ENCODE results near the gene ACER3. TPM values are rescaled to one million over a fixed set of nuclear protein-coding genes. Genes with fewer than 3 reads are reported as not detected.

The ACER3 gene
- total and polyA plus RNA-seq, 2 experiments from 2014 or later, result 6.2 to 26.5 TPM

- TF ChIP-seq REST (IDR thresholded peaks at IDR 0.05; ENCODE audit: unreplicated experiment) (no peak), ZNF114 (CRISPR knock-in tag; IDR thresholded peaks at IDR 0.05) (no peak), ZNF331 (CRISPR knock-in tag; IDR thresholded peaks at IDR 0.05; ENCODE audit: low read depth) (no peak), STAT1 (IDR thresholded peaks at IDR 0.05; ENCODE audit: unreplicated experiment) (no peak)
These were observed 18.7 kb upstream of the ACER3 start (continued) for GRCh38 chr11:76841923-76842452.

DNA sequence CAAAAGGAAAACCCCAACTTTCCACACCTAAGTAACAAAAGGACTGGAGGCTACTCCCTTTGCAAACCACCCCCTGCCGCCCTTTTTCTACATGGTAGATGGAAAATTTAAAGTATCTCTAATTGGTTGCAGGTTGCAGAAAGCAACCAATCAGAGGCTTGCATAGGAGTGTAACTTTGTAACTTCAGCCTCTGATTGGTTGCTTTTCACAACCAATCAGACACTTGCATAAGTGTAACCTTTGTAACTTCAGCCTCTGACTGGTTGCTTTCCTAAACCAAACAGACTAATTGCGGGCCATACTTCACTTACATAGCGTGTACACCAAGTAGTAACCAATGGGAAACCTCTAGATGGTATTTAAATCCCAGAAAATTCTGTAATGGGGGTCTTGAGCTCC is 16.8 kb upstream of the ACER3 start:
- Mint-ChIP-seq H3K36me3 (ENCODE audit: low read depth) (no peaks in the 10 kb centered on the region), H3K27ac (no peak overlapping the region), H3K4me3 (no peak overlapping the region), H3K4me1 (peaks cover 7% of the 10 kb centered on the region; the same call in 2 of the 3 replicates), H3K27me3 (ENCODE audit: insufficient read depth, low read depth, poor library complexity) (peaks cover 2% of the 10 kb centered on the region), H3K9me3 (no peaks in the 10 kb centered on the region)
- Histone ChIP-seq H3F3A (replicated peaks; ENCODE audit: low read depth) (no peaks in the 10 kb centered on the region), H3K4me3 (no peak overlapping the region), H3K27ac (ENCODE audit: low read depth) (no peak overlapping the region), H3K9me2 (ENCODE audit: insufficient read depth) (no peaks in the 10 kb centered on the region), H3K79me2 (replicated peaks; ENCODE audit: insufficient read depth) (no peaks in the 10 kb centered on the region), H3K4me1 (ENCODE audit: insufficient read depth) (0 out of 2 replicates have a peak, but pooled peaks cover 4% of the 10 kb centered on the region), H3K4me2 (no peak overlapping the region), H2AFZ (no peak overlapping the region), H3K36me3 (ENCODE audit: insufficient read depth) (no peaks in the 10 kb centered on the region), H3K27me3 (ENCODE audit: insufficient read depth) (no peaks in the 10 kb centered on the region), H4K20me1 (replicated peaks; ENCODE audit: insufficient read depth) (no peaks in the 10 kb centered on the region)
- no peak for DNase-seq (ENCODE audit: low spot score)
- ATAC-seq, result no peak
- TF ChIP-seq NANOG (IDR thresholded peaks at IDR 0.05; ENCODE audit: borderline replicate concordance) (no peak), ZNF114 (CRISPR knock-in tag; IDR thresholded peaks at IDR 0.05) (no peak), ZNF331 (CRISPR knock-in tag; IDR thresholded peaks at IDR 0.05; ENCODE audit: low read depth) (no peak), CTCF (conservative IDR thresholded peaks at IDR 0.05; ENCODE audit: low read depth in 2 of 2) (no peak), ZNF462 (CRISPR knock-in tag; IDR thresholded peaks at IDR 0.05) (no peak), POLR2AphosphoS5 (IDR thresholded peaks at IDR 0.05; ENCODE audit: low read depth) (no peak), EZH2 (IDR thresholded peaks at IDR 0.05; ENCODE audit: low read depth, unreplicated experiment) (no peak), JUNB (IDR thresholded peaks at IDR 0.05; ENCODE audit: unreplicated experiment) (no peak), EZH2phosphoT487 (IDR thresholded peaks at IDR 0.05; ENCODE audit: unreplicated experiment) (no peak), STAT1 (IDR thresholded peaks at IDR 0.05; ENCODE audit: unreplicated experiment) (no peak)
- TF ChIP-seq, protein P1, sequence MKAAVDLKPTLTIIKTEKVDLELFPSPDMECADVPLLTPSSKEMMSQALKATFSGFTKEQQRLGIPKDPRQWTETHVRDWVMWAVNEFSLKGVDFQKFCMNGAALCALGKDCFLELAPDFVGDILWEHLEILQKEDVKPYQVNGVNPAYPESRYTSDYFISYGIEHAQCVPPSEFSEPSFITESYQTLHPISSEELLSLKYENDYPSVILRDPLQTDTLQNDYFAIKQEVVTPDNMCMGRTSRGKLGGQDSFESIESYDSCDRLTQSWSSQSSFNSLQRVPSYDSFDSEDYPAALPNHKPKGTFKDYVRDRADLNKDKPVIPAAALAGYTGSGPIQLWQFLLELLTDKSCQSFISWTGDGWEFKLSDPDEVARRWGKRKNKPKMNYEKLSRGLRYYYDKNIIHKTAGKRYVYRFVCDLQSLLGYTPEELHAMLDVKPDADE (IDR thresholded peaks at IDR 0.05), result no peak
